Activated CD4-positive, alpha-beta memory T cell treated with anti-CD3 and anti-CD28 coated beads, Interleukin-2, amount 10 ng/mL, durations not matched to agents 7 days and 5 days (primary cell): Measurements from ENCODE around the gene LRRD1. TPM values are rescaled to one million over a fixed set of nuclear protein-coding genes. Genes with fewer than 3 reads are reported as not detected.
"Not testable (repeated sequence)": the region's sequence is repeated elsewhere in the genome, so short reads cannot be mapped to it uniquely, and the experiment has no call there.

ENCODE experiments used
- CTCF ChIA-PET: fragments of 350-600 bp; sonication (Branson Sonifier 250); formaldehyde crosslinking; loops from one replicate; lab custom pipeline; 2021; ENCODE audit warnings: antibody characterized with exemption, inconsistent platforms; lab: Charles Lee
- POLR2A ChIA-PET: fragments of 350-600 bp; sonication (Branson Sonifier 250); formaldehyde crosslinking; loops from one replicate; lab custom pipeline; 2021; ENCODE audit warnings: antibody characterized with exemption; lab: Charles Lee
- DNase-seq: peaks from one replicate; pipeline ENCODE4 v3.0.0-alpha.2; 2020
- H3K27ac Mint-ChIP-seq: one replicate; pipeline ENCODE4 v1.8.0; 2021; ENCODE audit warnings: mild to moderate bottlenecking, mixed read lengths
- H3K27me3 Mint-ChIP-seq: one replicate; pipeline ENCODE4 v1.8.0; 2021; ENCODE audit warnings: mixed read lengths
- H3K36me3 Mint-ChIP-seq: one replicate; pipeline ENCODE4 v1.8.0; 2021; ENCODE audit warnings: low read depth, mixed read lengths
- H3K4me1 Mint-ChIP-seq: one replicate; pipeline ENCODE4 v1.8.0; 2021; ENCODE audit warnings: mixed read lengths
- H3K4me3 Mint-ChIP-seq: one replicate; pipeline ENCODE4 v1.8.0; 2021; ENCODE audit warnings: mild to moderate bottlenecking, mixed read lengths
- H3K9me3 Mint-ChIP-seq: one replicate; pipeline ENCODE4 v1.8.0; 2021; ENCODE audit warnings: mixed read lengths
- total RNA-seq, 2 experiments: library from RNA; stranded (reverse); gene quantifications; one replicate each; pipeline ENCODE4 v1.2.3, GENCODE V29; 2021

Gene LRRD1
- total RNA-seq, 2 experiments from 2014 or later: not detected

- ChIA-PET POLR2A (no interaction called here), CTCF (no interaction called here)
- no peak for DNase-seq
- H3K27me3 Mint-ChIP-seq: peaks cover 17% of the 10 kb centered on the region
- H3K9me3 Mint-ChIP-seq: no peaks in the 10 kb centered on the region
- no peak overlapping the region for H3K4me3 Mint-ChIP-seq
- H3K4me1 Mint-ChIP-seq: peaks cover 5% of the 10 kb centered on the region
- no peak overlapping the region for H3K27ac Mint-ChIP-seq
- no peaks in the 10 kb centered on the region for H3K36me3 Mint-ChIP-seq
Measured at GRCh38 chr7:92161271-92161670, 17.7 kb downstream of the LRRD1 start.

GRCh38 chr7:92158660-92159575, 20.0 kb downstream of the LRRD1 start:
- H3K27ac Mint-ChIP-seq: no peak overlapping the region
- H3K9me3 Mint-ChIP-seq: no peaks in the 10 kb centered on the region
- peaks cover 20% of the 10 kb centered on the region for H3K27me3 Mint-ChIP-seq
- no peak for DNase-seq
- H3K36me3 Mint-ChIP-seq: no peaks in the 10 kb centered on the region
- H3K4me3 Mint-ChIP-seq: no peak overlapping the region
- CTCF ChIA-PET: interaction anchor here (0.8 to 1.3 kb wide), 2 partner anchors 26 to 267 kb away, joined by 4 read pairs; no protein-coding TSS in a partner anchor
- peaks cover 5% of the 10 kb centered on the region for H3K4me1 Mint-ChIP-seq
- POLR2A ChIA-PET: no interaction called here

GRCh38 chr7:92156990-92157389, 22.0 kb downstream of the LRRD1 start:
- no peak overlapping the region for H3K27ac Mint-ChIP-seq
- DNase-seq: no peak
- H3K4me1 Mint-ChIP-seq: peaks cover 5% of the 10 kb centered on the region
- ChIA-PET CTCF (interaction anchor here (0.7 kb wide), 1 partner anchor 330 kb away, joined by 3 read pairs; no protein-coding TSS in a partner anchor), POLR2A (no interaction called here)
- H3K27me3 Mint-ChIP-seq: peaks cover 15% of the 10 kb centered on the region
- no peaks in the 10 kb centered on the region for H3K36me3 Mint-ChIP-seq
- no peaks in the 10 kb centered on the region for H3K9me3 Mint-ChIP-seq
- no peak overlapping the region for H3K4me3 Mint-ChIP-seq

- no peak overlapping the region for H3K4me3 Mint-ChIP-seq
- H3K36me3 Mint-ChIP-seq: no peaks in the 10 kb centered on the region
- H3K4me1 Mint-ChIP-seq: peaks cover 5% of the 10 kb centered on the region
- no peak for DNase-seq
- H3K27me3 Mint-ChIP-seq: peaks cover 5% of the 10 kb centered on the region
- POLR2A ChIA-PET: no interaction called here
- CTCF ChIA-PET: interaction anchor here (0.5 kb wide), 1 partner anchor 271 kb away, joined by 3 read pairs; no protein-coding TSS in a partner anchor
- H3K27ac Mint-ChIP-seq: no peak overlapping the region
- H3K9me3 Mint-ChIP-seq: no peaks in the 10 kb centered on the region
Measured at GRCh38 chr7:92155108-92155739, 23.7 kb downstream of the LRRD1 start.

- ChIA-PET CTCF (interaction anchor here (0.8 kb wide), 1 partner anchor 297 kb away, joined by 3 read pairs; the partner anchor contains the start of gene GATAD1), POLR2A (no interaction called here)
- Mint-ChIP-seq H3K4me1 (no peaks in the 10 kb centered on the region), H3K27me3 (peaks cover 5% of the 10 kb centered on the region), H3K27ac (no peak overlapping the region), H3K36me3 (no peaks in the 10 kb centered on the region), H3K4me3 (no peak overlapping the region), H3K9me3 (no peaks in the 10 kb centered on the region)
- no peak for DNase-seq
Measured at GRCh38 chr7:92150450-92151017, 28.4 kb downstream of the LRRD1 start.

- CTCF ChIA-PET: interaction anchor here (0.8 to 0.9 kb wide), 2 partner anchors 17 to 298 kb away, joined by 3 read pairs; partner anchors contain the start of gene GATAD1
- H3K27ac Mint-ChIP-seq: no peak overlapping the region
Measured at GRCh38 chr7:92149736-92150239, 29.2 kb downstream of the LRRD1 start.

GRCh38 chr7:92143192-92143880, 35.6 kb downstream of the LRRD1 start:
- CTCF ChIA-PET: interaction anchor here (1.1 kb wide), 1 partner anchor 8 kb away, joined by 5 read pairs; no protein-coding TSS in a partner anchor
- H3K4me1 Mint-ChIP-seq, H3K36me3 Mint-ChIP-seq, H3K27ac Mint-ChIP-seq, H3K4me3 Mint-ChIP-seq, POLR2A ChIA-PET, H3K9me3 Mint-ChIP-seq, DNase-seq, H3K27me3 Mint-ChIP-seq: not testable (repeated sequence)

More at GRCh38 chr7:92149736-92150239, 29.2 kb downstream of the LRRD1 start:
- Mint-ChIP-seq H3K4me1 (no peaks in the 10 kb centered on the region), H3K36me3 (no peaks in the 10 kb centered on the region), H3K27me3 (peaks cover 2% of the 10 kb centered on the region), H3K4me3 (no peak overlapping the region), H3K9me3 (no peaks in the 10 kb centered on the region)
- no peak for DNase-seq
- POLR2A ChIA-PET: no interaction called here

GRCh38 chr7:92142791-92143190, 36.2 kb downstream of the LRRD1 start:
- H3K9me3 Mint-ChIP-seq, DNase-seq, POLR2A ChIA-PET, H3K4me3 Mint-ChIP-seq, H3K36me3 Mint-ChIP-seq, H3K27ac Mint-ChIP-seq, H3K4me1 Mint-ChIP-seq, H3K27me3 Mint-ChIP-seq, CTCF ChIA-PET: not testable (repeated sequence)

- Mint-ChIP-seq H3K4me1 (peaks cover 5% of the 10 kb centered on the region), H3K9me3 (no peaks in the 10 kb centered on the region), H3K36me3 (no peaks in the 10 kb centered on the region), H3K27ac (no peak overlapping the region), H3K4me3 (no peak overlapping the region), H3K27me3 (peaks cover 1% of the 10 kb centered on the region)
- DNase-seq: no peak
- POLR2A ChIA-PET: no interaction called here
- CTCF ChIA-PET: interaction anchor here (0.6 kb wide), 1 partner anchor 641 kb away, joined by 3 read pairs; no protein-coding TSS in a partner anchor
Measured at GRCh38 chr7:92141161-92141560, 37.8 kb downstream of the LRRD1 start.

- no peak overlapping the region for H3K4me3 Mint-ChIP-seq
- H3K36me3 Mint-ChIP-seq: peaks cover 17% of the 10 kb centered on the region
- DNase-seq: no peak
- CTCF ChIA-PET: interaction anchor here (1.3 to 1.5 kb wide), 2 partner anchors 80 to 309 kb away, joined by 4 to 5 read pairs; partner anchors contain the start of gene GATAD1
- POLR2A ChIA-PET: no interaction called here
- peaks cover 1% of the 10 kb centered on the region for H3K27me3 Mint-ChIP-seq
- H3K4me1 Mint-ChIP-seq: peaks cover 26% of the 10 kb centered on the region
- H3K9me3 Mint-ChIP-seq: no peaks in the 10 kb centered on the region
- H3K27ac Mint-ChIP-seq: no peak overlapping the region
Measured at GRCh38 chr7:92137557-92137956, 41.4 kb downstream of the LRRD1 start.

- no peaks in the 10 kb centered on the region for H3K9me3 Mint-ChIP-seq
- H3K36me3 Mint-ChIP-seq: peaks cover 30% of the 10 kb centered on the region
- no peak for DNase-seq
- H3K27ac Mint-ChIP-seq: peak overlapping the region; percentile 95
- CTCF ChIA-PET: interaction anchor here (1.0 to 2.2 kb wide), 6 partner anchors 9 to 393 kb away, joined by 3 to 5 read pairs (median 4); partner anchors contain the start of genes GATAD1, MTERF1, PEX1 and RBM48
- H3K4me3 Mint-ChIP-seq: peak overlapping the region; percentile 90
- peaks cover 1% of the 10 kb centered on the region for H3K27me3 Mint-ChIP-seq
- POLR2A ChIA-PET: interaction anchor here (0.9 to 4.4 kb wide), 7 partner anchors 11 to 313 kb away, joined by 3 to 36 read pairs (median 5); partner anchors contain the start of genes AKAP9, ANKIB1, GATAD1 and KRIT1
- peaks cover 39% of the 10 kb centered on the region for H3K4me1 Mint-ChIP-seq
Measured at GRCh38 chr7:92135052-92135889, 43.7 kb downstream of the LRRD1 start.
